Activated naive CD4-positive, alpha-beta T cell treated with anti-CD3 and anti-CD28 coated beads, Interleukin-2, amount 10 ng/mL, durations not matched to agents 5 hours and 36 hours (primary cell): ENCODE results near the gene PRKCB. TPM values are rescaled to one million over a fixed set of nuclear protein-coding genes. Genes with fewer than 3 reads are reported as not detected.

Experiments
- microRNA-seq: library from miRNA; unstranded; fragments of <30 nt; microRNA quantifications from one replicate; pipeline ENCODE4 v1.2.0, GENCODE V29; 2022; ENCODE audit warnings: borderline microRNAs expressed, borderline replicate concordance
- total RNA-seq, 2 experiments: library from RNA; stranded (reverse); gene quantifications; one replicate each; pipeline ENCODE4 v1.2.3, GENCODE V29; 2021

The PRKCB gene
- 10 to 100 TPM; 78.3 to 84.9 TPM for total RNA-seq

GRCh38 chr16:23835390-23836077, at the start of gene PRKCB:
Gene PRKCB, plus strand, starts transcription at chr16:23835983.

GRCh38 chr16:24255456-24256371, 419.9 kb downstream of the PRKCB start, which contains the start of gene CACNG3:
Gene CACNG3, plus strand, starts transcription at chr16:24256335. Its CDS starts 420 bp downstream, at chr16:24256755.

Small RNAs within 50 kb of the gene (microRNA-seq; reads per million reads assigned to microRNA genes)
- gene MIR1273H: not detected

Other genes with a start within 250 kb of the PRKCB start
- gene NDUFAB1, start 239.7 kb upstream of the PRKCB start, total RNA-seq: 10 to 100 TPM; 67.4 to 70.4 TPM
- gene PALB2, start 194.7 kb upstream of the PRKCB start, total RNA-seq: 10 to 100 TPM; 18.3 to 18.7 TPM
- gene DCTN5, start 194.5 kb upstream of the PRKCB start, total RNA-seq: 10 to 100 TPM; 62.5 to 69.0 TPM
- gene PLK1, start 157.1 kb upstream of the PRKCB start, total RNA-seq: 10 to 100 TPM; 67.6 to 69.8 TPM
- not detected for gene ERN2, start 122.8 kb upstream of the PRKCB start, total RNA-seq
- gene CHP2, start 81.0 kb upstream of the PRKCB start, total RNA-seq: not detected